MM.1S (cell line): Measurements from ENCODE around the gene SH3BP5L.

Source experiments
- DNase-seq: peaks from one replicate; pipeline ENCODE4 v3.0.0-alpha.2; 2015
- H2AFZ ChIP-seq: fragments of 300-600 bp; sonication (generic); 2 replicates; pipeline ENCODE4 v1.6.0; 2016; ENCODE audit warnings: antibody characterized with exemption, low read length
- H3F3A ChIP-seq: fragments of 300-600 bp; sonication (generic); 2 replicates; pipeline ENCODE4 v1.6.1; 2016; ENCODE audit warnings: mild to moderate bottlenecking, antibody characterized with exemption, low read length, moderate library complexity, mixed read lengths; ENCODE audit not compliant: insufficient read depth
- H3K27ac ChIP-seq: fragments of 300-600 bp; sonication (generic); 2 replicates; pipeline ENCODE4 v1.5.1; 2016; ENCODE audit warnings: mild to moderate bottlenecking, low read length
- H3K27me3 ChIP-seq: fragments of 300-600 bp; sonication (generic); replicated peaks from 2 replicates; pipeline ENCODE4 v1.6.0; 2016; ENCODE audit warnings: low read length; ENCODE audit not compliant: insufficient read depth
- H3K36me3 ChIP-seq: fragments of 300-600 bp; sonication (generic); replicated peaks from 2 replicates; pipeline ENCODE4 v1.6.1; 2016; ENCODE audit warnings: mild to moderate bottlenecking, low read length, mixed read lengths; ENCODE audit not compliant: insufficient read depth
- H3K4me1 ChIP-seq: fragments of 300-600 bp; sonication (generic); 2 replicates; pipeline ENCODE4 v1.6.1; 2016; ENCODE audit warnings: low read length, mixed read lengths
- H3K4me2 ChIP-seq: fragments of 300-600 bp; sonication (generic); 2 replicates; pipeline ENCODE4 v1.6.0; 2016; ENCODE audit warnings: low read depth, low read length
- H3K4me3 ChIP-seq: fragments of 300-600 bp; sonication (generic); 2 replicates; pipeline ENCODE4 v1.5.1; 2016; ENCODE audit warnings: low read length, mixed read lengths
- H3K79me2 ChIP-seq: fragments of 300-600 bp; sonication (generic); 2 replicates; pipeline ENCODE4 v1.6.1; 2016; ENCODE audit warnings: mixed run types, low read length, mixed read lengths
- H3K9ac ChIP-seq: fragments of 300-600 bp; sonication (generic); 2 replicates; pipeline ENCODE4 v1.6.1; 2016; ENCODE audit warnings: low read length, mixed read lengths
- H3K9me2 ChIP-seq: fragments of 300-600 bp; sonication (generic); replicated peaks from 2 replicates; pipeline ENCODE4 v1.6.1; 2016; ENCODE audit warnings: mild to moderate bottlenecking, low read length, mixed read lengths; ENCODE audit not compliant: insufficient read depth
- H3K9me3 ChIP-seq: fragments of 300-600 bp; sonication (generic); replicated peaks from 2 replicates; pipeline ENCODE4 v1.6.1; 2016; ENCODE audit warnings: mild to moderate bottlenecking, low read length, mixed read lengths; ENCODE audit not compliant: insufficient read depth
- H4K20me1 ChIP-seq: fragments of 300-600 bp; sonication (generic); 2 replicates; pipeline ENCODE4 v1.6.1; 2016; ENCODE audit warnings: mild to moderate bottlenecking, low read length, moderate library complexity, mixed read lengths; ENCODE audit not compliant: insufficient read depth
- CTCF ChIP-seq: fragments of 300-600 bp; sonication (generic); IDR thresholded peaks from 2 replicates; pipeline ENCODE4 v1.5.1; 2016; ENCODE audit warnings: antibody characterized with exemption, low read length, mixed read lengths
- EZH2 ChIP-seq: fragments of 300-600 bp; sonication (generic); optimal IDR thresholded peaks from 2 replicates; pipeline ENCODE3; 2017; ENCODE audit warnings: low read depth, mild to moderate bottlenecking, antibody characterized with exemption, low read length, mixed read lengths
- EZH2phosphoT487 ChIP-seq: fragments of 300-600 bp; sonication (generic); IDR thresholded peaks from 2 replicates; pipeline ENCODE4 v1.6.1; 2018; ENCODE audit warnings: antibody characterized with exemption, low read length

Gene SH3BP5L

GRCh38 chr1:248844526-248844925 is 18.8 kb upstream of the SH3BP5L start:
- H3K4me3 ChIP-seq = no peak overlapping the region
- peaks cover 7% of the 10 kb centered on the region for H3K36me3 ChIP-seq
- no peaks in the 10 kb centered on the region for H3K27me3 ChIP-seq
- no peak overlapping the region for H3K27ac ChIP-seq
- H4K20me1 ChIP-seq = no peaks in the 10 kb centered on the region
- no peak overlapping the region for H3K9ac ChIP-seq
- H3K4me1 ChIP-seq = no peaks in the 10 kb centered on the region
- no peak overlapping the region for H3K4me2 ChIP-seq
- no peaks in the 10 kb centered on the region for H3F3A ChIP-seq
- H3K79me2 ChIP-seq = peaks cover 48% of the 10 kb centered on the region
- DNase-seq = no peak
- no peaks in the 10 kb centered on the region for H3K9me2 ChIP-seq
- H2AFZ ChIP-seq = no peak overlapping the region
- no peaks in the 10 kb centered on the region for H3K9me3 ChIP-seq
- TF ChIP-seq EZH2 (no peak), EZH2phosphoT487 (no peak), CTCF (no peak)

- H3K4me2 ChIP-seq = no peak overlapping the region
- H3K79me2 ChIP-seq = peaks cover 54% of the 10 kb centered on the region
- no peak overlapping the region for H3K4me3 ChIP-seq
- no peak for DNase-seq
- peaks cover 4% of the 10 kb centered on the region for H3F3A ChIP-seq
- peaks cover 7% of the 10 kb centered on the region for H3K36me3 ChIP-seq
- TF ChIP-seq EZH2 (no peak), EZH2phosphoT487 (no peak), CTCF (no peak)
- H3K4me1 ChIP-seq = no peaks in the 10 kb centered on the region
- H3K27me3 ChIP-seq = no peaks in the 10 kb centered on the region
- H3K9me3 ChIP-seq = no peaks in the 10 kb centered on the region
- H3K9me2 ChIP-seq = no peaks in the 10 kb centered on the region
- H4K20me1 ChIP-seq = no peaks in the 10 kb centered on the region
- H2AFZ ChIP-seq = no peak overlapping the region
- no peak overlapping the region for H3K9ac ChIP-seq
- no peak overlapping the region for H3K27ac ChIP-seq
These were observed 18.0 kb upstream of the SH3BP5L start for GRCh38 chr1:248843687-248844086.

- no peak overlapping the region for H3K4me2 ChIP-seq
- no peak overlapping the region for H3K27ac ChIP-seq
- no peaks in the 10 kb centered on the region for H3K27me3 ChIP-seq
- peaks cover 7% of the 10 kb centered on the region for H3K36me3 ChIP-seq
- peaks cover 8% of the 10 kb centered on the region for H3F3A ChIP-seq
- H3K9ac ChIP-seq = no peak overlapping the region
- no peaks in the 10 kb centered on the region for H3K9me2 ChIP-seq
- H3K9me3 ChIP-seq = no peaks in the 10 kb centered on the region
- H2AFZ ChIP-seq = no peak overlapping the region
- H3K4me3 ChIP-seq = no peak overlapping the region
- DNase-seq = no peak
- H3K4me1 ChIP-seq = no peaks in the 10 kb centered on the region
- peaks cover 54% of the 10 kb centered on the region for H3K79me2 ChIP-seq
- H4K20me1 ChIP-seq = no peaks in the 10 kb centered on the region
- TF ChIP-seq CTCF (no peak), EZH2 (no peak), EZH2phosphoT487 (no peak)
These were observed 17.1 kb upstream of the SH3BP5L start for GRCh38 chr1:248842781-248843331.
